GM12878 (cell line): ENCODE measurements around the gene SHPK. TPM values are rescaled to one million over a fixed set of nuclear protein-coding genes. Genes with fewer than 3 reads are reported as not detected.

Experiments
- ATF3 ChIP-seq: IDR thresholded peaks from 2 replicates; pipeline ENCODE4 v1.6.1; 2011; ENCODE audit warnings: low read depth, mild to moderate bottlenecking, low read length, moderate library complexity, borderline replicate concordance; ENCODE audit errors: extremely low read depth
- CBX5 ChIP-seq: sonication (generic); IDR thresholded peaks from 2 replicates; pipeline ENCODE4 v1.6.1; 2016; ENCODE audit warnings: low read depth, moderate library complexity, mild to moderate bottlenecking, inconsistent platforms
- CHD2 ChIP-seq: IDR thresholded peaks from 2 replicates; pipeline ENCODE4 v1.6.1; 2011; ENCODE audit warnings: low read depth, low read length, improper control_type of control experiment, borderline replicate concordance
- ELK1 ChIP-seq: IDR thresholded peaks from 2 replicates; pipeline ENCODE4 v1.6.1; 2012; ENCODE audit warnings: low read depth, low read length, improper control_type of control experiment
- FOXK2 ChIP-seq: fragments of 450-650 bp; IDR thresholded peaks from 2 replicates; pipeline ENCODE4 v1.6.1; 2017; ENCODE audit warnings: mild to moderate bottlenecking, moderate library complexity
- FOXM1 ChIP-seq: IDR thresholded peaks from 2 replicates; pipeline ENCODE4 v1.6.1; 2012; ENCODE audit warnings: low read depth, mild to moderate bottlenecking, inconsistent platforms, low read length, moderate library complexity
- MXI1 ChIP-seq: fragments of 150-350 bp; IDR thresholded peaks from 2 replicates; pipeline ENCODE4 v1.6.1; 2011; ENCODE audit warnings: low read depth, mild to moderate bottlenecking, inconsistent platforms, low read length, improper control_type of control experiment
- NR2C1 ChIP-seq: fragments of 450-650 bp; IDR thresholded peaks from 2 replicates; pipeline ENCODE4 v1.6.1; 2017; ENCODE audit warnings: antibody characterized with exemption, mild to moderate bottlenecking, moderate library complexity
- POLR2AphosphoS5 ChIP-seq: IDR thresholded peaks from 2 replicates; pipeline ENCODE4 v1.6.1; 2011; ENCODE audit warnings: mild to moderate bottlenecking, low read length, inconsistent platforms
- PRDM15 ChIP-seq: fragments of 450-650 bp; formaldehyde crosslinking; IDR thresholded peaks from 2 replicates; pipeline ENCODE4 v1.4.0; 2020; ENCODE audit warnings: mild to moderate bottlenecking, moderate library complexity
- RAD51 ChIP-seq: fragments of 450-650 bp; IDR thresholded peaks from 2 replicates; pipeline ENCODE4 v1.6.1; 2016; ENCODE audit warnings: moderate library complexity, mild to moderate bottlenecking, inconsistent platforms
- RB1 ChIP-seq: fragments of 450-650 bp; formaldehyde crosslinking; IDR thresholded peaks from 2 replicates; pipeline ENCODE4 v1.6.1; 2017; ENCODE audit warnings: mild to moderate bottlenecking, borderline replicate concordance
- SRF ChIP-seq, 2 experiments: IDR thresholded peaks; 2 replicates each; pipeline ENCODE4 v1.6.1; 2011; ENCODE audit warnings: low read depth in 2 of 2, low read length in 2 of 2, mild to moderate bottlenecking in 1 of 2, moderate library complexity in 1 of 2
- SUPT20H ChIP-seq: IDR thresholded peaks from 2 replicates; pipeline ENCODE4 v1.6.1; 2011; ENCODE audit warnings: low read depth, mild to moderate bottlenecking, low read length, moderate library complexity, borderline replicate concordance; ENCODE audit not compliant: control insufficient read depth
- TAF1 ChIP-seq: IDR thresholded peaks from 2 replicates; pipeline ENCODE4 v1.6.1; 2011; ENCODE audit warnings: mild to moderate bottlenecking, low read depth, low read length, borderline replicate concordance
- ZBTB33 ChIP-seq: fragments of 450-650 bp; IDR thresholded peaks from 2 replicates; pipeline ENCODE4 v1.6.1; 2017; ENCODE audit warnings: mild to moderate bottlenecking
- ZNF622 ChIP-seq: fragments of 450-650 bp; IDR thresholded peaks from 2 replicates; pipeline ENCODE4 v1.6.1; 2017; ENCODE audit warnings: mild to moderate bottlenecking, inconsistent platforms
- ZSCAN29 ChIP-seq: fragments of 450-650 bp; IDR thresholded peaks from 2 replicates; pipeline ENCODE4 v1.6.1; 2017; ENCODE audit warnings: mild to moderate bottlenecking, moderate library complexity
- polyA plus RNA-seq, 11 experiments: library from polyadenylated mRNA; depleted of rRNA in 4 of 11; unstranded in 6 of 11; stranded (reverse) in 5 of 11; fragments of >200 nt; fragmentation: Nextera tagmentation in 4 of 11; fragmentation: Illumina TruSeq in 1 of 11; extraction: Ambion mirVana in 4 of 11; extraction: Trizol in 1 of 11; gene quantifications; 1 replicate in 1 of 11; 2 replicates in 10 of 11; pipeline versions ENCODE4 v1.2.1 to v1.2.3, GENCODE V29; 2011 to 2016; ENCODE audit warnings: inconsistent platforms in 2 of 11, missing spikeins in 2 of 11, low read depth in 1 of 11
- total RNA-seq, 4 experiments: library from RNA; depleted of rRNA in 3 of 4; stranded (reverse); fragments of >200 nt in 3 of 4; fragmentation: Illumina TruSeq in 1 of 4; extraction: Trizol in 1 of 4; gene quantifications; 2 replicates each; pipeline versions ENCODE4 v1.2.1 to v1.2.3, GENCODE V29; 2013 to 2021

SHPK gene
- total and polyA plus RNA-seq, 10 of the 15 experiments (the other 5 are each of a cell fraction or from before 2014, with no cell fraction given), result 1.7 to 16.6 (median 12.9) TPM

- no peak for TF ChIP-seq PRDM15 (CRISPR knock-in tag)
- TF ChIP-seq ZSCAN29, result no peak
- TF ChIP-seq NR2C1, result no peak
- TF ChIP-seq ZNF622, result no peak
- peak; percentile 92 for TF ChIP-seq POLR2AphosphoS5
- no peak for TF ChIP-seq RAD51
- TF ChIP-seq SRF (IDR thresholded peaks at IDR 0.05; ENCODE audit: low read depth in 2 of 2, low read length in 2 of 2), result no peak
- no peak for TF ChIP-seq SUPT20H
- TF ChIP-seq TAF1, result peak; percentile 99
- no peak for TF ChIP-seq FOXM1
- no peak for TF ChIP-seq CBX5
- TF ChIP-seq ATF3, result 0 out of 2 replicates have a peak, but pooled peaks have one; percentile 11
- TF ChIP-seq CHD2, result peak; percentile 43; the same call in 1 of the 2 replicates
- TF ChIP-seq RB1, result peak; percentile 21; the same call in 1 of the 2 replicates
- TF ChIP-seq ZBTB33, result no peak
- no peak for TF ChIP-seq ELK1
- TF ChIP-seq MXI1, result peak; percentile 48; the same call in 1 of the 2 replicates
- TF ChIP-seq FOXK2, result no peak
Measured at GRCh38 chr17:3668279-3669084, 32.4 kb upstream of the SHPK start, which contains the start of the genes EMC6 and TAX1BP3 (continued).
